Measurements from ENCODE around the gene GPATCH1. TPM values are rescaled to one million over a fixed set of nuclear protein-coding genes. Genes with fewer than 3 reads are reported as not detected.
A peak's percentile ranks its signal among the peaks of the same experiment; 100 is the strongest.

GPATCH1 gene
- total and polyA plus RNA-seq, 9 of the 15 experiments (the other 6 are each of a cell fraction or from before 2014, with no cell fraction given): 3.7 to 9.7 (median 7.7) TPM

- H4K20me1 ChIP-seq (replicated peaks; ENCODE audit: control insufficient read depth, insufficient read depth, low read length): no peaks in the 10 kb centered on the region
- intact Hi-C loops (cut with micrococcal nuclease): no loop called here
- H3K27me3 ChIP-seq (ENCODE audit: control insufficient read depth in 2 of 2, insufficient read depth in 2 of 2, low read length in 2 of 2): peaks cover 7 to 16% of the 10 kb centered on the region in 2 experiments; a peak in 4 of 5 replicates
- H3K36me3 ChIP-seq (ENCODE audit: control insufficient read depth, insufficient read depth, low read length): no peaks in the 10 kb centered on the region
- no peak overlapping the region for H3K27ac ChIP-seq (ENCODE audit: extremely low read depth, low read depth, low read length)
- H3K4me3 ChIP-seq: no peak overlapping the region
- no peak overlapping the region for H2AFZ ChIP-seq (ENCODE audit: low read depth, low read length)
- no peaks in the 10 kb centered on the region for H3K79me2 ChIP-seq (ENCODE audit: control insufficient read depth, insufficient read depth, low read length)
- H3K4me2 ChIP-seq (ENCODE audit: insufficient read depth, low read length): no peak overlapping the region
- peaks cover 2% of the 10 kb centered on the region for H3K9me1 ChIP-seq (ENCODE audit: control insufficient read depth, insufficient read depth, low read length)
- no TSS peak for BruUV-seq (replicated peaks)
- FAIRE-seq (no peak), ATAC-seq (peak; percentile 47; the same call in 2 of the 3 replicates), DNase-seq (ENCODE audit: extremely low read depth in 1 of 4, low spot score in 3 of 4) (no peak)
- ChIA-PET CTCF (ENCODE audit: low intra/inter-chr PET ratio) (no interaction called here), POLR2A (no interaction called here)
- no peak overlapping the region for H3K9ac ChIP-seq (ENCODE audit: insufficient read depth in 1 of 2, low read depth in 2 of 2, low read length in 2 of 2)
- H3K4me1 ChIP-seq (replicated peaks in 1 of 2; ENCODE audit: control insufficient read depth in 2 of 2, insufficient read depth in 2 of 2, low read length in 2 of 2): peaks cover 0 to 8% of the 10 kb centered on the region in 2 experiments; a peak in 2 of 5 replicates
- WGBS (ENCODE audit: insufficient coverage, low coverage, missing lambda C conversion rate): 0% methylated on average over 4 of the region's 4 CpGs
- H3K9me3 ChIP-seq (replicated peaks; ENCODE audit: control insufficient read depth, insufficient read depth, low read depth, low read length): no peaks in the 10 kb centered on the region
- in situ Hi-C loops (cut with MboI): no loop called here
- TF ChIP-seq ZNF583 (CRISPR knock-in tag; IDR thresholded peaks at IDR 0.05) (no peak), SETDB1 (IDR thresholded peaks at IDR 0.05; ENCODE audit: low read length) (no peak), ZFP1 (CRISPR knock-in tag; IDR thresholded peaks at IDR 0.05) (no peak), HDAC6 (IDR thresholded peaks at IDR 0.05; ENCODE audit: low read depth, low read length) (no peak), CBX5 (IDR thresholded peaks at IDR 0.05; ENCODE audit: borderline replicate concordance, low read depth) (no peak), CBX2 (IDR thresholded peaks at IDR 0.05; ENCODE audit: insufficient read depth, low read length, poor library complexity, severe bottlenecking) (no peak)
Measured at GRCh38 chr19:33139165-33139564, 58.2 kb downstream of the GPATCH1 start.

Measured in K562 (cell line).